Keratinocyte (primary cell): ENCODE measurements around the gene PRRC2B.

ENCODE experiments used
- EZH2 ChIP-seq: IDR thresholded peaks from one replicate; pipeline ENCODE4 v1.6.1; 2012; ENCODE audit warnings: inconsistent platforms, mild to moderate bottlenecking, low read length, moderate library complexity
- TF ChIP-seq, protein P1 (sequence below), 3 experiments: IDR thresholded peaks in 1 of 3; conservative IDR thresholded peaks in 1 of 3; optimal IDR thresholded peaks in 1 of 3; 2 replicates in 2 of 3; 3 replicates in 1 of 3; pipeline versions ENCODE3 to v1.5.1; 2011; ENCODE audit warnings: low read length in 3 of 3, mild to moderate bottlenecking in 3 of 3, moderate library complexity in 2 of 3, control low read depth in 1 of 3, inconsistent platforms in 1 of 3; ENCODE audit not compliant: insufficient read depth in 2 of 3; ENCODE audit errors: extremely low read depth in 1 of 3

DNA sequence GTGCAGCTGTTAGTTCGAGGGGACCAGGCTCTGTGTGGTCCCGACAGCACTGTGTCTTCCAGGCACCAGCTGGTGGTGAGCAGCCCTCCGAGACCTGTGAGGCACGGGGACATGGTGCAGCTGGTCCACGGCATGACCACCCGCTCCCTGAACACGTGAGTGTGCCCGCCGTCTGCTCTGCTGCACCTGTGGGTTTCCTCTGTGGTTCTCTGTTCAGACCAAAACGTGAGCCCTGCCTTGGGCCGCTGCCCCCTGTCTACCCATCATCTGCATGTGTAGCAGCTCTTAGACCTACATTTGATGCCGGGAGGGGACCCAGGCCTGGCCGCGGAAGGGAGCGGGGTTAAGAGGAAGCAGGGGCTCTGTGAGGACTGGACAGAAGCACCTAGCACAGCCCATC, 119.3 kb downstream of the PRRC2B start:
- TF ChIP-seq, protein P1, sequence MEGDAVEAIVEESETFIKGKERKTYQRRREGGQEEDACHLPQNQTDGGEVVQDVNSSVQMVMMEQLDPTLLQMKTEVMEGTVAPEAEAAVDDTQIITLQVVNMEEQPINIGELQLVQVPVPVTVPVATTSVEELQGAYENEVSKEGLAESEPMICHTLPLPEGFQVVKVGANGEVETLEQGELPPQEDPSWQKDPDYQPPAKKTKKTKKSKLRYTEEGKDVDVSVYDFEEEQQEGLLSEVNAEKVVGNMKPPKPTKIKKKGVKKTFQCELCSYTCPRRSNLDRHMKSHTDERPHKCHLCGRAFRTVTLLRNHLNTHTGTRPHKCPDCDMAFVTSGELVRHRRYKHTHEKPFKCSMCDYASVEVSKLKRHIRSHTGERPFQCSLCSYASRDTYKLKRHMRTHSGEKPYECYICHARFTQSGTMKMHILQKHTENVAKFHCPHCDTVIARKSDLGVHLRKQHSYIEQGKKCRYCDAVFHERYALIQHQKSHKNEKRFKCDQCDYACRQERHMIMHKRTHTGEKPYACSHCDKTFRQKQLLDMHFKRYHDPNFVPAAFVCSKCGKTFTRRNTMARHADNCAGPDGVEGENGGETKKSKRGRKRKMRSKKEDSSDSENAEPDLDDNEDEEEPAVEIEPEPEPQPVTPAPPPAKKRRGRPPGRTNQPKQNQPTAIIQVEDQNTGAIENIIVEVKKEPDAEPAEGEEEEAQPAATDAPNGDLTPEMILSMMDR (optimal IDR thresholded peaks at IDR 0.05 in 1 of 3, IDR thresholded peaks at IDR 0.05 in 1 of 3, conservative IDR thresholded peaks at IDR 0.05 in 1 of 3; ENCODE audit: extremely low read depth in 1 of 3, insufficient read depth in 2 of 3, low read length in 3 of 3), result no peak
- no peak for TF ChIP-seq EZH2
